HTR-8/SVneo (cell line): ENCODE results near the gene CDH13.
A peak's percentile ranks its signal among the peaks of the same experiment; 100 is the strongest.

Source experiments
- DNase-seq: peaks from one replicate; pipeline ENCODE4 v3.0.0; 2011; ENCODE audit warnings: low spot score, mixed read lengths; ENCODE audit not compliant: insufficient read length
- FAIRE-seq: peaks from 2 replicates; lab custom pipeline; 2011; peaks lifted over from hg19 to GRCh38; lab: Jason Lieb, UNC

Gene CDH13

DNA sequence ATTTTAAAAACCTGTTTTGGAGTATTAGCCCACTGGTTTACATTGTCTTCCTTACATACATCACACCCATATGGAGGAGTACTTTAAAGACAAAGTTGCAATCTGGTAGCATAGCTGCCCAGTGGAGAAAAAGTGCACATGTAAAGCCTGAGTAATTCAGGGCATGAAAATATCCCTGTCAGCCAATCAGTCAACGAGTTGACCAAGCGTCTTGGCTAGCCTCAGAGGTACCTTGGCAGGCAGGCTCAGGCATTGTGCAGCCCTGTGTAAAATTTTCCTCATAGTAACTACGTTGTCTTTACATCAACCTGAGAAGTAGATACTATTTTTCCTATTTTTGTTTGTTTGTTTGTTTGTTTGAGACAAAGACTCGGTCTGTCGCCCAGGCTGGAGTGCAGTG, 339.0 kb downstream of the CDH13 start:
- FAIRE-seq, result no peak

GRCh38 chr16:82967424-82967823, 340.7 kb downstream of the CDH13 start:
- no peak for FAIRE-seq

More for the DNA sequence above, 339.0 kb downstream of the CDH13 start:
- DNase-seq, result no peak

DNA sequence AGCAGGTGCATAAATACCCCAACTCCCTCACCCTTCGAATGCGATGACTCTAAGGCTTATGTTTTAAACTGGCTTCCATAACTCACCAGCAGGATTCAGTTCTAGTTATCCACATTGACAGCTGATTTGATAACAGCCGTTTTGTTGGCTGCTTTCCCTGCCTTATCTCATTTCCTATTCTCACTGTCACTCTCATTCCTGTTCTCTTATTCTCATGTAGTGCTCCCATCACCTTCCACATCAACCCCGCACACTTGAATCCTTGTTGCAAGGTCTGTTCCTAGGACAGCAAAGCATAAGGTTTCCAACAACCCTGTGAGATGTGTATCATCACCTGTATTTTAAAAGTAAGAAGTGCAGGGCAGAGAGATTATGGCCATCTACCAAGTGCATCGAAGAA, 344.4 kb downstream of the CDH13 start:
- DNase-seq, result no peak
- peak; percentile 20 for FAIRE-seq

More at GRCh38 chr16:82967424-82967823, 340.7 kb downstream of the CDH13 start:
- no peak for DNase-seq

GRCh38 chr16:82972331-82972919, 345.7 kb downstream of the CDH13 start:
- DNase-seq (no peak), FAIRE-seq (peak; percentile 20)

DNA sequence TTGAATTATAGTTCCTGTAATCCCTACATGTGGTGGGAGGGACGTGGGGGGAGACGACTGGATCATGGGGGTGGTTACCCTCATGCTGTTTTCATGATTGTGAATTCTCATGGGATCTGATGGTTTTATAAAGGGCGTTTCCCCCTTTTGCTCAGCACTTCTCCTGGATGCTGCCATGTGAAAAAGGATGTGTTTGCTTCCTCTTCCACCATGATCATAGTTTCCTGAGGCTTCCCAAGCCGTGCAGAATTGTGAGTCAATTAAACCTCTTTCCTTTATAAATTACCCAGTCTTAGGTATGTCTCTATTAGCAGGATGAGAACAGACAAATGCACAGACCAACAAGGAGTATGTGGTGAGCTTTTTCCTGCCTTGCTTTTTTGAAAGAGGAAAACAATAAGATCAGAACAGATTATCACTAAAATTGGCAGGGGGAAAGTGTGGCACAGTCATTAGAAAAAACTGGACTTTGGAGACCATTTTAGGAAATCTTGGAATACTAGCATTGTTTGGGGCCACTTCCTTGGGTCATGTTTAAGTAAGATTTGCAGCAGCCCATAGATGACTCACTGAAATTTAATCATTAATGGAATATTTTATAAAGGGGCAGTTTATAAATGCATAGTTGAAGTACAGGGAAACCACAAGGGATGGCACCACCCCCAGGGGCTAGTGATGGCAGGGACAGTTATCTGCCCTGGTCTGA, 352.8 kb downstream of the CDH13 start:
- DNase-seq (no peak), FAIRE-seq (no peak)

GRCh38 chr16:82980810-82981209, 354.0 kb downstream of the CDH13 start:
- DNase-seq (no peak), FAIRE-seq (no peak)

- FAIRE-seq, result no peak
- DNase-seq, result no peak
Observed at GRCh38 chr16:82987767-82988166, 361.0 kb downstream of the CDH13 start.

- no peak for DNase-seq
- no peak for FAIRE-seq
Observed at GRCh38 chr16:82990155-82990554, 363.4 kb downstream of the CDH13 start.

DNA sequence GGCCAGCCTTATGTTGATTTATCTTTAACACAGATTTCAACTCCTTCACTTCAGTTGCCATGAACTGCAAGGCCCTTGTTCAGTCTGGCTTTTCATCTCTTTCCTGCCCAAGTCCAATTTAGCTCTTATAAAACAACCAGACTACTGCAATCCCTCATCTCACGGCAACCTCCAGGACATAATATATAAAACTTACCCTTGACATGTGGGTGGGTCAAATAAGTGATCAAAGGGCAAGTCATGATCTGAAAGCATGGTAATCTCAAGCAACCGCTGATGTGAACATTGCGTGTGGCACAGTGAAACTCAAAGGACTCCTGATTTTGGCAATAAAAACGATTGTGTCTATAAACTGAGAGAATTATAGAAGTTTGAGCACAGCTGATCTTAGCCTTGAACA, 364.6 kb downstream of the CDH13 start:
- no peak for FAIRE-seq

DNA sequence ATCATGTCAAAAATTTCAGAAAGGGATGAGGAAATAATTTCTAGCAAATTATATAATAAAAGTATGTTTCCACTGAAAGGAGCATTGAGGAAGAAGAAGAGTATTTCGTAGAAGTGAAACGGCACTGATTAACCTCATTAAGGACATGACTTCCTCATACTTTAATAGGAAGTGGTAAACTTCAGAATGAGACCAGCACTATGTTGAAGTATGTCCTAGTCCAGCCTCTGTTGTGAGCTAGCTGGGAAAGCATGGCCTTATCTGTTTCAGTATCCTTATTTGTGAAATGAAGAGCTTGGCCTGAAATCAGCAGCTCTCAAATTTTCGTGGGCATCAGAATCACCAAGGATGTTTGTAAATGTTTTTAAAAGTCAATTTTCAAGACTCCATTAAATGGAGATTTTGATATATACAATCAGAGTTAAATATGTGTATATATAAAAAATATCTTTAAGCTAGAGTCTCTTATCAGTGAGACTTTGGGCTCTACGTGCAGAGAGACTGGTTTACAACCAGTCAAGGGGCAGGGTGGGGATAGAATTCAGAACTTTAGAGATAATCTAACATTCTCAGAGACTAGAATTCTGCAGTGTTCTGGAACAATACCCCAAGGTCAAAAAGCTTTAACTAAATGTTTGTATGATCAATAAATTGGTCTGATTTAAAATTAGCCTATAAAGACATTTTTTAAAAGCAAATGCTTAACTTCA, 365.4 kb downstream of the CDH13 start:
- FAIRE-seq (no peak), DNase-seq (no peak)

More for the DNA sequence above, 364.6 kb downstream of the CDH13 start:
- no peak for DNase-seq

- FAIRE-seq (no peak), DNase-seq (no peak)
Observed at GRCh38 chr16:82992786-82993185, 366.0 kb downstream of the CDH13 start.

- no peak for FAIRE-seq
- no peak for DNase-seq
Observed at GRCh38 chr16:82993415-82993814, 366.6 kb downstream of the CDH13 start.

DNA sequence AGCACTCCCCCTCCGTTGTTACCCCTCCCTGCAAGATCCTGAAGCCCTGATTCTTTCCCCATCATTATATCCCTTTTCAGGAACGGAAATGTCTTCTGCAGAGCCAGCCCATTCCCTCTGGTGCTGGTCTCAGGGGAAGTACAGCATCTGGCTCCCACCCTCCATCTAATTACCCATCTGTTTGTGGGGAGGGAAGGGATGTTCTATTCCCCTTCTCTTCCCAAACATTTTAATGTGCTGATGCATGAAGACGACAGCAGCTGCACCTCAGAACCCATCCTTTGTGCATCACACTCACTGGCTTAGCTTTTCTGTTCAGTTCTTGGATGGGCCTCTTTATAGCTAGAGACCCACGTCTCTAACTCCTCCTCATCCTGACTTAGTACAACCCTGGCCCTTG, 367.2 kb downstream of the CDH13 start:
- DNase-seq, result no peak
- no peak for FAIRE-seq

DNA sequence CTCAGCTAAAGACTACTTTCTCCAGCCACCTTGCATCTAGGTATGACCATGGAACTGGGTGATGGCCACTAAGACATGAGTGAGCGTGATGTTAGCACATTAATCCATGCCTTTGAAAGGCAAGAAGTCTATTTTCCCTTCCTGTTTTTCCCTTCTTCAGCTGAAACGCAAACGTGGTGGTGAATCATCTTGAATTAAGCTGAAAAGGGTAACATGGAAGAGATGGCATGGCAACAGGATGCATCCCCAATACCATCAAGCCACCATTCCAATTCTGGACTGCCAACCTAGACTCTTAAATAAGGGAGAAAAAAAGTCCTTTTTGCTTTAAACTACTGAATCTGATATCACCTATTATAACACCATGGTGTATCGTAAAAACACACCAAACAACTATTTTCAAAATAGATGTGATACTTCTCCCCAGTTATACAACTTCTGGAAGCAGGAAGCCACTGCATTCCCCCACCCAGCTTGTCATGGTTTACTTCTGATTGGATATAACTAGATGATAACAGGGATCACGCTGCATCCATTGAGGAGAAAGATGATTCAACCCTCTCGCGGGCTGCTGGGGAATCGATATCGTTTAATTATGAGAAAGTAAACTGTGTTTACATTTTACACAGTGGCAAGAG, 368.6 kb downstream of the CDH13 start:
- DNase-seq (peak; percentile 9), FAIRE-seq (peak; percentile 63)

DNA sequence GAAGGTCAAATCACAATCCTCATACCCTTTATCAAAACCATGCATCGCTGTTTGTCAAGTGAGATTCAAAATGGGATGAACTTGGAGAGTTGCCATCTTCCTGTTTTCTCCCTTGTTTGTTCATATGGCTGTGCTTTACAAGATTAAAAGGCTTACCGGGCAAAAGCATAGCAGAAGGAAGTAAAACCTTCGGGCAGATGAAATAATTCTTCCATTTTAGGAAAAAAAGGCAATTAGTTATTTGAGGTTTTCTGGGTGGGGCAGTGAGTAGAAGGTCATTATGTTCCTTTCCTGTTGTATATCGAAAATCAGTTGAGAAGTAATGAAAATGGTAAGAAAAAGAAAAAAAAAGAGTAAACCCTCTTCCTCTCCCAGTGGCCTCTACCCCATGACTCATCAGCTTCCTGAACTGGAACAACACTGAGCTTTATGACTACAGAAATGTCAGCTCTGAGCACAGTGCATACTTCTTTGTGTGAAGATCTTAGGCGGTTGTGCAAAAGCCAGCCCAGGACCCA, 369.2 kb downstream of the CDH13 start:
- FAIRE-seq (peak; percentile 70), DNase-seq (peak; percentile 48)

DNA sequence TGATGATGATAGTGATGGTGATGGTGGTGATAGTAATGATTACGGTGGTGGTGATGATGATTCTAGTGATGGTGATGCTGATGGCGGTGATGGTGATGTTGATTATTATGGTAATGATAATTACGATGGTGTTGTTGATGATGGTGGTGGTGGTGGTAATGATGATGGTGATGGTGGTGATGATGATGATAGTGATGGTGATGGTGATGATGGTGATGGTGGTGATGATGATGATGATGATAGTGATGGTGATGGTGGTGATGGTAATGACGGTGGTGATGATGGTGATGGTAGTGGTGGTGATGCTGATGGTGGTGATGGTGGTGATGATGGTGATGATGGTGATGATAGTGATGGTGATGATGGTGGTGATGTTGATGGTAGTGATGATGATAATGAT, 370.0 kb downstream of the CDH13 start:
- DNase-seq (no peak), FAIRE-seq (peak; percentile 99)

GRCh38 chr16:82999711-83000110, 372.9 kb downstream of the CDH13 start:
- FAIRE-seq (no peak), DNase-seq (no peak)

DNA sequence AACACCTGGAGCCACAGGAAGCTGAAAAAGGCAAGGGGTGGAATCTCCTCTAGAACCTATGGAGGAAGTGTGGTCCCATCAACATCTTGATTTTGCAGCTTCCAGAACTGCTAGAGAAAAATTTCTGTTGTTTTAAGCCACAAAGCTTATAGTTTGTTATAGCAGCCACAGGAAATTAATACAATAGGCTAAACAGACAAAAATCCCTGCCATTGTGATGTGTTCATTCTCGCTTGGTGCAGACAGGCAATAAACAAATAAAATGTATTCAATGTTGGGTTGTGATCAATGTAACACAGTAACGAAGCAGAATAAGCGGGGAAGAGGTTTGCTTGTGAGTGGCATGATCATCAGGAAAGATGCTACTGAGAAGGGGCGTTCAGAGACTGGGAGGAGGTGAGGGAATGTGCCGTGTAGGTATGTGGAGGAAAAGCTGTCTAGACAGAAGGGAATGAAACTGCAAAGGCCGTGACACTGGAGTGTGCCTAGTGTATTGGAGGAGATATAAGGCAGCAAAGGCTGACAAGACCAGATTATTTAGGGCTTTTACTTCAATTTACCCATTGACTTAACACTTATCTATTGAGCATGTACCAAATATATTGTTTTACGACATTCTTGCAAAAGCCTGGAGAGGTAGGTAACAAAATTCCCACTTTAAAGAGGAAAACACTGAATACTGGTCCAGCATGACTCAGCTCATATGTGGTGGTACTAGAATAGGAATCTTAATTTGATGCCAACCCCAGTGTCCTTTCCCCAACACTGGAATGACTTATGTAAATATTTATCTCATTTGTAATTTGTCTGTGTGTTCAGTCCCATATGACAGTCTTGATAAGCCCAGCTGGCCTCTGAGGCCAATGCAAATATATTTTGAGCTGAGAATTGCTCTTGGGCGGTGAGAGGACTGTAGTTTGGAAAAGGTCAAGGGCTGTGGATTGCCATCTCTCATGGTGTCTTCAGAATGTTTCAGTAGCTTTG, 375.9 kb downstream of the CDH13 start:
- DNase-seq, result no peak

DNA sequence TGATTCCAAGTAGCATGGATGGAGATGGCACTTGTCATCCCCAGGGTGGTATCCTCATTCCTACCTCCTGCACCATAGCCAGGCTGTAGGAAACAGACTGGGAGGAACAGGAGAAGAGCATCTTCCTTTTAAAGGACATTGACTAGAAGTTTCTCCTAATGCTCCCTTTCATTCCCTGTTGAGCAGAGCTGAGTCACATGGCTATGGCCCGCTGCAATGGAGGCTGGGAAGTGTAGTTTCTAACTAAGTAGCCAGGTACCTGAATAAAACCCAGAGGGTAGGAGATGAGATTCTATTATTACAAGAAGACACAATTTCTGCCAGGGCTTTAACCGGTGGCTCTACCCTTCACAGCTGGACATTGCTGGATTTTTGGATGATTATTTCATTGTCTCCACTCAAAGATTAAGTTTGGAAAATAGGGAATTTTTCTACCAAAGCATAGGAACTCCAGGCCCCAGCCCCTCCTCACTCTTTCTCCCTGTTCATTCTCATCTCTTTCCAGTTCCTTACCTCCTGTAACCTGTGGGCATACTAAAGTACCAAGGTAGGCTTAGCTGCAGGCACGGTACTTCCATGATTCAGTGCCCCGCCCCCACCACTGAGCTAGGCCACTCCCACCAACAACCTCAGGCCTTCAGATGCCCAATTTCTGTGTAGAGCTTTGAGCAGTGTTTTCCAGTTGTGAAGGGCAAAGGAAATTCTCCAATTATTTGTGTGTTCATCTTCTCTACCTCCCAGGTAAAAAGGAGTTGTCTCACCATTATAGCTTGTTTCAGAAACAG, 378.3 kb downstream of the CDH13 start:
- FAIRE-seq, result no peak
- DNase-seq, result no peak

More for the DNA sequence above, 375.9 kb downstream of the CDH13 start:
- no peak for FAIRE-seq
